Adrenal gland (tissue), 12 donors: ENCODE data around the gene DMC1. TPM values are rescaled to one million over a fixed set of nuclear protein-coding genes. Genes with fewer than 3 reads are reported as not detected.

ENCODE experiments used
- DNase-seq, 7 donors: peaks; one replicate each; pipeline ENCODE4 v3.0.0-alpha.2; 2019 to 2020
- H3K27ac ChIP-seq, 5 donors: fragments of 200-600 bp; sonication (generic) in 4 of 5; 1 replicate in 3 of 5; 2 replicates in 2 of 5; pipeline versions ENCODE4 v1.5.1 to v1.8.0; 2016 to 2020; ENCODE audit warnings: mild to moderate bottlenecking in 1 of 5
- H3K27me3 ChIP-seq: fragments of 200-600 bp; 2 replicates; pipeline ENCODE4 v1.8.0; 2021
- H3K36me3 ChIP-seq, 2 donors: fragments of 200-600 bp; replicated peaks in 1 of 2; 1 replicate in 1 of 2; 2 replicates in 1 of 2; pipeline versions ENCODE4 v1.5.1 to v1.8.0; 2018 to 2022
- H3K4me1 ChIP-seq, 2 donors: fragments of 200-600 bp; replicated peaks in 1 of 2; 1 replicate in 1 of 2; 2 replicates in 1 of 2; pipeline versions ENCODE4 v1.5.1 to v1.8.0; 2018 to 2021
- H3K4me3 ChIP-seq, 4 donors: fragments of 200-600 bp; sonication (generic) in 3 of 4; one replicate each; pipeline ENCODE4 v1.5.1; 2016 to 2018
- H3K9me3 ChIP-seq, 3 donors: fragments of 200-600 bp; sonication (generic) in 1 of 3; replicated peaks in 1 of 3; 1 replicate in 2 of 3; 2 replicates in 1 of 3; pipeline versions ENCODE4 v1.5.1 to v1.8.0; 2016 to 2021
- POLR2A ChIP-seq, 2 donors: fragments of 450-650 bp; IDR thresholded peaks; one replicate each; pipeline ENCODE4 v1.6.1; 2017; ENCODE audit warnings: antibody characterized with exemption in 2 of 2, mild to moderate bottlenecking in 2 of 2, moderate library complexity in 1 of 2
- WGBS, 4 donors: extraction: QIAGEN DNeasy Blood & Tissue Kit in 2 of 4; methylation state at CpG; one replicate each; pipeline versions ENCODE4 v1.1.5 to v1.1.7; 2013 to 2017; 5-methylcytosine and 5-hydroxymethylcytosine counted together
- intact Hi-C, 2 donors: fragments of 100-400 bp; cut with DNase I; formaldehyde crosslinking; loops; one replicate each; pipeline versions ENCODE4 v1.14.1 to v1.15.0; 2022 to 2023
- polyA plus RNA-seq, 3 donors: library from polyadenylated mRNA; stranded (reverse); fragments of 200-250 nt in 2 of 3; fragments of 350-450 nt in 1 of 3; fragmentation: Illumina TruSeq in 1 of 3; extraction: RNeasy Lipid Tissue Mini Kit (QIAGEN cat#74804) in 1 of 3; gene quantifications; one replicate each; pipeline ENCODE4 v1.2.3, GENCODE V29; 2013 to 2014
- total RNA-seq, 9 donors: library from RNA; depleted of rRNA in 4 of 9; stranded (reverse); fragments of >200 nt in 4 of 9; fragments of 120-200 nt in 1 of 9; fragmentation: NEBNext Ultra II Directional in 1 of 9; extraction: Animal tissue kit (Norgen Biotek cat#: 25700) in 1 of 9; gene quantifications; one replicate each; pipeline versions ENCODE4 v1.1.0 to v1.2.4, GENCODE V29; 2013 to 2023
- TF ChIP-seq, protein P1 (sequence below), 6 experiments: fragments of 450-650 bp in 4 of 6; fragments of 200-600 bp in 2 of 6; sonication (generic) in 1 of 6; IDR thresholded peaks; 1 replicate in 5 of 6; 2 replicates in 1 of 6; pipeline versions ENCODE4 v1.5.1 to v1.8.0; 2016 to 2021; ENCODE audit warnings: antibody characterized with exemption in 6 of 6, mild to moderate bottlenecking in 2 of 6, moderate library complexity in 1 of 6
- donor health status: healthy with polysubstance abuse.
- donor health status: Bipolar disorder and iron deficiency.
- donor health status: DM: yes; HTN: yes; CAD: no.
- donor health status: DM: no; HTN: no; CAD: no.
- donor health status: DM: no; HTN: no; CAD: no.
- donor health status: DM: yes; HTN: yes; CAD: no.

DMC1 gene
- total and polyA plus RNA-seq, 12 donors = 0.08 to 28.9 (median 0.51) TPM; not detected in 2

DNA sequence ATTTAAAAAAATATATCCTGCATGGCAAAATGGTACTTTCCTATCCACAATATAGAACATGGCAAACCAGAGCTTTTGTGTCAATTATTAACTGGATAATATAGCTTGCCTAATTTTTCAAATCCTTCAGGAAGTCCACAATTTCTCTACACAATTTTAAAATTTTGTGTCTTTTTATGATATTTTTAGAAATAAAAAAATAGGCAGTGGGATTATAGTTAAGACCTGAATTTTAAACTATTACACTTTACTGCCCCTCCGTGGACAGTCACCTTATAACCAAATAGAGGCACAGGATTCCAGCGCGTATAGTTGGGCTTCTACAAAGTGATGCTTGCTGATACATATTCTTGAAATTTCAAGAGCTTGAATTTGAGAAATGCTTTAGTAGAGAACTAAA is 2.1 kb upstream of the DMC1 start:
- Histone ChIP-seq H3K4me1 (peaks cover 0 to 11% of the 10 kb centered on the region in 2 donors), H3K4me3 (no peak overlapping the region), H3K27ac (no peak overlapping the region), H3K27me3 (no peaks in the 10 kb centered on the region), H3K9me3 (peaks cover 0 to 7% (median 0%) of the 10 kb centered on the region in 3 donors), H3K36me3 (no peaks in the 10 kb centered on the region)
- WGBS, 4 donors = 0 to 6% (median 2%) methylated on average over 3 of the region's 3 CpGs
- TF ChIP-seq, protein P1, sequence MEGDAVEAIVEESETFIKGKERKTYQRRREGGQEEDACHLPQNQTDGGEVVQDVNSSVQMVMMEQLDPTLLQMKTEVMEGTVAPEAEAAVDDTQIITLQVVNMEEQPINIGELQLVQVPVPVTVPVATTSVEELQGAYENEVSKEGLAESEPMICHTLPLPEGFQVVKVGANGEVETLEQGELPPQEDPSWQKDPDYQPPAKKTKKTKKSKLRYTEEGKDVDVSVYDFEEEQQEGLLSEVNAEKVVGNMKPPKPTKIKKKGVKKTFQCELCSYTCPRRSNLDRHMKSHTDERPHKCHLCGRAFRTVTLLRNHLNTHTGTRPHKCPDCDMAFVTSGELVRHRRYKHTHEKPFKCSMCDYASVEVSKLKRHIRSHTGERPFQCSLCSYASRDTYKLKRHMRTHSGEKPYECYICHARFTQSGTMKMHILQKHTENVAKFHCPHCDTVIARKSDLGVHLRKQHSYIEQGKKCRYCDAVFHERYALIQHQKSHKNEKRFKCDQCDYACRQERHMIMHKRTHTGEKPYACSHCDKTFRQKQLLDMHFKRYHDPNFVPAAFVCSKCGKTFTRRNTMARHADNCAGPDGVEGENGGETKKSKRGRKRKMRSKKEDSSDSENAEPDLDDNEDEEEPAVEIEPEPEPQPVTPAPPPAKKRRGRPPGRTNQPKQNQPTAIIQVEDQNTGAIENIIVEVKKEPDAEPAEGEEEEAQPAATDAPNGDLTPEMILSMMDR (IDR thresholded peaks at IDR 0.05) = peak; percentile 24 to 59 (median 42)
- no peak for TF ChIP-seq POLR2A (IDR thresholded peaks at IDR 0.05)
- intact Hi-C loops = loop anchor here (5.0 to 10.0 kb wide), 2 partner anchors 507 to 520 kb away; no protein-coding TSS in a partner anchor
- peak in 6 of 7 donors; percentile 21 to 63 (median 40) for DNase-seq

DNA sequence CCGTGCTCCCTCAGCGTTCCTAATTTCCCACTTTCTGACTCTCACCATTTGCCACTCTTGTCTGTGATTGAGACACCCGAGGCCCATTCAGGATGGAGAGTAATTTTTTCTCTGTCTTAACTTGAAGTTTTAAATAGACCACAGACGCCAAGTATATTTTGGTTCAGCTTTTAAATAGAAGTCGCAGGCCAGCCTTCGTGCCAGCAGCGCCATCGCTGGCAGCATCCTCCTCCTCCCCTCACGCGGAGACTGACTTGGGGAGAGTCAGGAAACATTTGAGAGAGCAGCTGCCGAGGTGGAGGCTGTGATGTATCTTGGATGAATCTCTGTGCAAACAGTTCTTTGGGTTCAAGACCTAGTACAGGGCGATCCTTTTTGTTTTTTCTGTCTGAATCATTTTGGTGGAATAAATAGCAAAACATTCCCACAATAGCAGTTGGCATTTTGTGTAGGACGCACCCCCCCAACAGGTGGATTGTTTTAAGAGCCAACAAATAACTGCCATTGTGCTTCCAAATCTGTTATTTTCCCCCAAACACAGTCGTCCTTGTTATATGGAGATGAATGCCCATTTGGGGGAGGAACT is 889 bp upstream of the DMC1 start:
- H3K4me1 ChIP-seq = peaks cover 0 to 11% of the 10 kb centered on the region in 2 donors
- peaks cover 0 to 7% (median 0%) of the 10 kb centered on the region in 3 donors for H3K9me3 ChIP-seq
- peak in 6 of 7 donors; percentile 27 to 59 (median 36) for DNase-seq
- H3K27ac ChIP-seq = peak overlapping the region in 2 of 5 donors; percentile 55 to 82
- TF ChIP-seq, protein P1 (IDR thresholded peaks at IDR 0.05) = no peak
- no peak for TF ChIP-seq POLR2A (IDR thresholded peaks at IDR 0.05)
- no peaks in the 10 kb centered on the region for H3K27me3 ChIP-seq
- intact Hi-C loops = loop anchor here (5.0 to 10.0 kb wide), 2 partner anchors 506 to 519 kb away; no protein-coding TSS in a partner anchor
- H3K4me3 ChIP-seq = peak overlapping the region in 2 of 4 donors; percentile 52 to 64
- WGBS, 4 donors = 1 to 3% (median 3%) methylated on average over 10 to 14 of the region's 14 CpGs
- H3K36me3 ChIP-seq = no peaks in the 10 kb centered on the region

DNA sequence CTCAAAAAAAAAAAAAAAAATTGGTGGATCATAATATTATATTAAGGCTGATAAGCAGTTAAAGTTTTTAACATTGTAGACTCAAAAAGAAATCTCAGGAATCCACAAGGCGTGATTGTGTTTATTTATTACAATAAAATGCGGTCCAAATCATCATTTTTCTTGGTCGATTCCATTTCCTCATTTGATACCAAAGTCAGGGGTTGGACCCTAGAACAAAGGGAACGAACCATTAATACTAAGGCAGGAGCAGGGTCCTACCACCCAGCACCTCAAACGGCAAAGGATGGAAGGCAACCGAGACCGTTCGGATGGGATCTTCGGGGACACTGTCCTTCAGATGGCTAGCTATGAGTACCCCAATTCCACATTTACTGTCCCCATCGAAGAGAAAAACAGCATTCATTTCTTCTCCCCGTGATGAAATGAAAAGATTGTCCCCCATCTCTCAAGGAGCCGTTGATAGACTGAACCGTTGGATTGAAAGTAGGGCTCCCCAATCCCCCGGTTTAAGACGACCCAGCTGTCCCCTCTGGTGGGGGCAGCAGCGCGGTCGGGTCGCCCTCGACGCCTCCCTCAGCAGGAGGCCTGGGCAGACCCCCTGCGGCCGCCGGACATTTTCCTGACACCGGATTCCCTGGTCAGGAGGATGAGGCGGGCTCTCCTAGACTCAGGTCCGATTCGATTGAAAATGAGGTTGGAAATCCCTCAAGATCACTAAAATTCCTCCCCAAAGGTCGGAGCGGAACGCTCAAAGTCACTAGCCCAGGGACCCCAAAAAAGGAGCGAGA is 607 bp downstream of the DMC1 start:
- intact Hi-C loops = no loop called here
- peak in 3 of 7 donors; percentile 8 to 28 (median 15) for DNase-seq
- H3K27ac ChIP-seq = peak overlapping the region in 1 of 5 donors; percentile 34
- WGBS, 4 donors = 34 to 58% (median 45%) methylated on average over 14 to 32 of the region's 32 CpGs
- no peaks in the 10 kb centered on the region for H3K27me3 ChIP-seq
- TF ChIP-seq POLR2A (IDR thresholded peaks at IDR 0.05) = no peak
- TF ChIP-seq, protein P1 (IDR thresholded peaks at IDR 0.05) = no peak
- H3K4me1 ChIP-seq = peaks cover 0 to 11% of the 10 kb centered on the region in 2 donors
- no peaks in the 10 kb centered on the region for H3K36me3 ChIP-seq
- H3K9me3 ChIP-seq = peaks cover 0 to 7% (median 0%) of the 10 kb centered on the region in 3 donors
- H3K4me3 ChIP-seq = peak overlapping the region in 2 of 4 donors; percentile 52 to 64
